HG03103 (cell line): Measurements from ENCODE around the gene FAM120B.
A peak's percentile ranks its signal among the peaks of the same experiment; 100 is the strongest.
"Not testable (repeated sequence)": the region's sequence is repeated elsewhere in the genome, so short reads cannot be mapped to it uniquely, and the experiment has no call there.

Source experiments
- ATAC-seq: cut with Tn5 transposase; IDR thresholded peaks from one replicate; pipeline ENCODE4 v1.9.1; 2021; ENCODE audit warnings: low read depth; ENCODE audit not compliant: unreplicated experiment

FAM120B gene

GRCh38 chr6:170296746-170297575 lies 9.6 kb upstream of the FAM120B start:
- ATAC-seq: no peak

GRCh38 chr6:170297576-170298330 lies 8.8 kb upstream of the FAM120B start:
- no peak for ATAC-seq

- ATAC-seq: no peak
These were observed 7.9 kb upstream of the FAM120B start for GRCh38 chr6:170298688-170299087.

- ATAC-seq: no peak
These were observed 5.4 kb upstream of the FAM120B start for GRCh38 chr6:170301184-170301583.

- ATAC-seq: no peak
These were observed 694 bp upstream of the FAM120B start for GRCh38 chr6:170305805-170306323.

- no peak for ATAC-seq
These were observed 555 bp downstream of the FAM120B start for GRCh38 chr6:170307080-170307545.

GRCh38 chr6:170308761-170309160 lies 2.2 kb downstream of the FAM120B start:
- ATAC-seq: no peak

GRCh38 chr6:170311696-170312095 lies 5.1 kb downstream of the FAM120B start:
- no peak for ATAC-seq

GRCh38 chr6:170312876-170313275 lies 6.3 kb downstream of the FAM120B start:
- no peak for ATAC-seq

- ATAC-seq: no peak
These were observed 7.2 kb downstream of the FAM120B start for GRCh38 chr6:170313716-170314295.

GRCh38 chr6:170314983-170315382 lies 8.4 kb downstream of the FAM120B start:
- ATAC-seq: no peak

GRCh38 chr6:170316071-170316470 lies 9.5 kb downstream of the FAM120B start:
- no peak for ATAC-seq

- ATAC-seq: no peak
These were observed 10.5 kb downstream of the FAM120B start for GRCh38 chr6:170317076-170317475.

GRCh38 chr6:170317718-170318117 lies 11.2 kb downstream of the FAM120B start:
- ATAC-seq: no peak

- no peak for ATAC-seq
These were observed 22.8 kb downstream of the FAM120B start for GRCh38 chr6:170329321-170329720.

- ATAC-seq: not testable (repeated sequence)
These were observed 28.6 kb downstream of the FAM120B start for GRCh38 chr6:170335199-170335598.

GRCh38 chr6:170344631-170345576 lies 38.3 kb downstream of the FAM120B start:
- peak; percentile 56 for ATAC-seq

GRCh38 chr6:170345662-170346061 lies 39.1 kb downstream of the FAM120B start:
- ATAC-seq: no peak

- ATAC-seq: no peak
These were observed 40.1 kb downstream of the FAM120B start for GRCh38 chr6:170346649-170347048.

GRCh38 chr6:170347091-170347490 lies 40.5 kb downstream of the FAM120B start:
- ATAC-seq: peak; percentile 49
